ENCODE data around the gene SLC36A2. TPM values are rescaled to one million over a fixed set of nuclear protein-coding genes. Genes with fewer than 3 reads are reported as not detected.

SLC36A2 gene
- total and polyA plus RNA-seq, 4 donors: not detected

- no peak overlapping the region for H3K27ac ChIP-seq (ENCODE audit: low read depth in 1 of 2, low read length in 2 of 2)
- H3K4me1 ChIP-seq (ENCODE audit: control insufficient read depth in 4 of 4, insufficient read depth in 4 of 4, low read length in 3 of 4): no peaks in the 10 kb centered on the region
- H3K36me3 ChIP-seq (ENCODE audit: control insufficient read depth in 4 of 4, insufficient read depth in 3 of 4, low read depth in 1 of 4, low read length in 3 of 4): no peaks in the 10 kb centered on the region
- 91% methylated on average over 3 of the region's 3 CpGs for WGBS
- H3K9me3 ChIP-seq (ENCODE audit: control insufficient read depth in 4 of 4, low read length in 3 of 4): peaks cover 0 to 8% (median 0%) of the 10 kb centered on the region in 4 donors
- H3K9ac ChIP-seq (ENCODE audit: low read depth in 1 of 2, low read length in 2 of 2): no peak overlapping the region
- TF ChIP-seq CTCF (IDR thresholded peaks at IDR 0.05; ENCODE audit: low read depth, low read length, missing input control): no peak
- no peak for TF ChIP-seq MAX (IDR thresholded peaks at IDR 0.05)
- no peak for TF ChIP-seq GABPA (IDR thresholded peaks at IDR 0.05 in 1 of 2, conservative IDR thresholded peaks at IDR 0.05 in 1 of 2)
- TF ChIP-seq RXRA (IDR thresholded peaks at IDR 0.05): no peak
- no peak for TF ChIP-seq YY1 (IDR thresholded peaks at IDR 0.05)
- TF ChIP-seq SP1 (IDR thresholded peaks at IDR 0.05): no peak
- no peak for TF ChIP-seq HNF4G (IDR thresholded peaks at IDR 0.05)
- TF ChIP-seq ATF3 (IDR thresholded peaks at IDR 0.05): no peak
- TF ChIP-seq HNF4A (conservative IDR thresholded peaks at IDR 0.05): no peak
- TF ChIP-seq TAF1 (conservative IDR thresholded peaks at IDR 0.05): no peak
- H3K4me3 ChIP-seq (ENCODE audit: low read depth in 1 of 3, low read length in 3 of 3): no peak overlapping the region
- no peaks in the 10 kb centered on the region for H3K27me3 ChIP-seq (ENCODE audit: control insufficient read depth in 4 of 4, insufficient read depth in 4 of 4, low read length in 3 of 4)
- no peak for DNase-seq (ENCODE audit: low spot score)
Observed at GRCh38 chr5:151357097-151357496, 9.7 kb upstream of the SLC36A2 start.

- Histone ChIP-seq H3K9ac (ENCODE audit: low read depth in 1 of 2, low read length in 2 of 2) (no peak overlapping the region), H3K36me3 (ENCODE audit: control insufficient read depth in 4 of 4, insufficient read depth in 3 of 4, low read depth in 1 of 4, low read length in 3 of 4) (no peaks in the 10 kb centered on the region), H3K27ac (ENCODE audit: low read depth in 1 of 2, low read length in 2 of 2) (no peak overlapping the region), H3K9me3 (ENCODE audit: control insufficient read depth in 4 of 4, low read length in 3 of 4) (no peaks in the 10 kb centered on the region), H3K4me3 (ENCODE audit: low read depth in 1 of 3, low read length in 3 of 3) (no peak overlapping the region), H3K4me1 (ENCODE audit: control insufficient read depth in 4 of 4, insufficient read depth in 4 of 4, low read length in 3 of 4) (no peaks in the 10 kb centered on the region), H3K27me3 (ENCODE audit: control insufficient read depth in 4 of 4, insufficient read depth in 4 of 4, low read length in 3 of 4) (peaks cover 0 to 4% (median 1%) of the 10 kb centered on the region in 4 donors)
- 90% methylated on average over 1 of the region's 1 CpG for WGBS
- no peak for DNase-seq (ENCODE audit: low spot score)
- no peak for TF ChIP-seq REST (IDR thresholded peaks at IDR 0.05)
- TF ChIP-seq JUND (IDR thresholded peaks at IDR 0.05): no peak
- no peak for TF ChIP-seq TAF1 (conservative IDR thresholded peaks at IDR 0.05)
- TF ChIP-seq RAD21 (IDR thresholded peaks at IDR 0.05): no peak
Observed at GRCh38 chr5:151351671-151352070, 4.3 kb upstream of the SLC36A2 start.

GRCh38 chr5:151348789-151349188 lies 1.4 kb upstream of the SLC36A2 start:
- Histone ChIP-seq H3K27me3 (ENCODE audit: control insufficient read depth in 4 of 4, insufficient read depth in 4 of 4, low read length in 3 of 4) (peaks cover 0 to 4% (median 1%) of the 10 kb centered on the region in 4 donors), H3K36me3 (ENCODE audit: control insufficient read depth in 4 of 4, insufficient read depth in 3 of 4, low read depth in 1 of 4, low read length in 3 of 4) (no peaks in the 10 kb centered on the region), H3K4me3 (ENCODE audit: low read depth in 1 of 3, low read length in 3 of 3) (no peak overlapping the region), H3K9me3 (ENCODE audit: control insufficient read depth in 4 of 4, low read length in 3 of 4) (no peaks in the 10 kb centered on the region), H3K4me1 (ENCODE audit: control insufficient read depth in 4 of 4, insufficient read depth in 4 of 4, low read length in 3 of 4) (no peaks in the 10 kb centered on the region), H3K27ac (ENCODE audit: low read depth in 1 of 2, low read length in 2 of 2) (no peak overlapping the region), H3K9ac (ENCODE audit: low read depth in 1 of 2, low read length in 2 of 2) (no peak overlapping the region)
- no peak for DNase-seq (ENCODE audit: low spot score)
- 38% methylated on average over 6 of the region's 6 CpGs for WGBS
- TF ChIP-seq CTCF (IDR thresholded peaks at IDR 0.05; ENCODE audit: low read depth, low read length, missing input control): no peak
- TF ChIP-seq MAX (IDR thresholded peaks at IDR 0.05): no peak
- no peak for TF ChIP-seq ATF3 (IDR thresholded peaks at IDR 0.05)
- TF ChIP-seq TAF1 (conservative IDR thresholded peaks at IDR 0.05): no peak
- no peak for TF ChIP-seq NR2F2 (IDR thresholded peaks at IDR 0.05)
- no peak for TF ChIP-seq HNF4A (conservative IDR thresholded peaks at IDR 0.05)
- TF ChIP-seq HNF4G (IDR thresholded peaks at IDR 0.05): no peak
- no peak for TF ChIP-seq EGR1 (IDR thresholded peaks at IDR 0.05; ENCODE audit: low read depth in 2 of 2)
- no peak for TF ChIP-seq YY1 (IDR thresholded peaks at IDR 0.05)
- no peak for TF ChIP-seq RXRA (IDR thresholded peaks at IDR 0.05)
- TF ChIP-seq FOXA2 (IDR thresholded peaks at IDR 0.05): no peak
- TF ChIP-seq ZBTB33 (IDR thresholded peaks at IDR 0.05): no peak
